GM12878 (cell line): ENCODE measurements around the gene CINP. TPM values are rescaled to one million over a fixed set of nuclear protein-coding genes. Genes with fewer than 3 reads are reported as not detected.

Source experiments
- ATAC-seq: fragments of 200-7000 bp; cut with Tn5 transposase; 3 replicates; pipeline ENCODE4 v1.9.1; 2020; ENCODE audit warnings: mild to moderate bottlenecking, moderate library complexity
- BruUV-seq: library from RNA; stranded (reverse); fragments of 400-500 nt; replicated peaks from 2 replicates; lab custom pipeline; 2021; lab: Mats Ljungman, UMichigan
- CTCF ChIA-PET: fragments of 300-600 bp; sonication (Branson Sonifier 250); formaldehyde crosslinking; extraction: SDS; loops from one replicate; lab custom pipeline; 2021; ENCODE audit warnings: inconsistent platforms; lab: Yijun Ruan, JAX
- POLR2A ChIA-PET: fragments of 350-600 bp; formaldehyde crosslinking; extraction: SDS; loops from one replicate; lab custom pipeline; 2021; ENCODE audit warnings: inconsistent platforms; lab: Charles Lee
- RAD21 ChIA-PET: fragments of 300-600 bp; sonication (Branson Sonifier 250); formaldehyde crosslinking; loops from one replicate; lab custom pipeline; 2023; ENCODE audit warnings: antibody characterized with exemption; ENCODE audit not compliant: unreplicated experiment; lab: Charles Lee
- SMC1A ChIA-PET: fragments of 300-600 bp; sonication (Branson Sonifier 250); formaldehyde crosslinking; loops from one replicate; lab custom pipeline; 2023; ENCODE audit not compliant: unreplicated experiment, uncharacterized antibody; lab: Charles Lee
- DNase-seq: peaks from one replicate; pipeline ENCODE4 v3.0.0-alpha.2; 2011; ENCODE audit warnings: low read depth, low spot score
- FAIRE-seq: peaks from 3 replicates; lab custom pipeline; 2011; peaks lifted over from hg19 to GRCh38; lab: Jason Lieb, UNC
- H2AFZ ChIP-seq: 2 replicates; pipeline ENCODE4 v1.6.0; 2011; ENCODE audit warnings: low read depth, low read length, control low read depth; ENCODE audit not compliant: control insufficient read depth
- H3K27ac ChIP-seq: 2 replicates; pipeline ENCODE4 v1.5.1; 2011; ENCODE audit warnings: control low read depth; ENCODE audit not compliant: control insufficient read depth, insufficient read depth
- H3K27me3 ChIP-seq, 2 experiments: replicated peaks in 1 of 2; 2 replicates each; pipeline versions ENCODE4 v1.6.0 to v1.6.1; 2011; ENCODE audit warnings: low read length in 1 of 2; ENCODE audit not compliant: control insufficient read depth in 2 of 2, insufficient read depth in 2 of 2
- H3K36me3 ChIP-seq, 2 experiments: 2 replicates each; pipeline ENCODE4 v1.5.1; 2011; ENCODE audit warnings: low read length in 1 of 2; ENCODE audit not compliant: control insufficient read depth in 2 of 2, insufficient read depth in 2 of 2
- H3K4me1 ChIP-seq: 2 replicates; pipeline ENCODE4 v1.6.1; 2011; ENCODE audit warnings: mild to moderate bottlenecking, low read length, moderate library complexity, mixed read lengths; ENCODE audit not compliant: control insufficient read depth, insufficient read depth
- H3K4me2 ChIP-seq: 2 replicates; pipeline ENCODE4 v1.6.0; 2011; ENCODE audit warnings: control low read depth; ENCODE audit not compliant: control insufficient read depth, insufficient read depth
- H3K4me3 ChIP-seq: fragments of 200-600 bp; sonication (generic); 2 replicates; pipeline ENCODE4 v1.5.1; 2016
- H3K79me2 ChIP-seq: 2 replicates; pipeline ENCODE4 v1.6.0; 2011; ENCODE audit warnings: low read length; ENCODE audit not compliant: control insufficient read depth, insufficient read depth
- H3K9ac ChIP-seq: 2 replicates; pipeline ENCODE4 v1.8.0; 2011; ENCODE audit warnings: low read length, control low read depth, mixed read lengths; ENCODE audit not compliant: control insufficient read depth, insufficient read depth
- H3K9me3 ChIP-seq: replicated peaks from 3 replicates; pipeline ENCODE4 v1.5.1; 2011; ENCODE audit warnings: mild to moderate bottlenecking, low read length; ENCODE audit not compliant: control insufficient read depth, insufficient read depth
- H4K20me1 ChIP-seq: 2 replicates; pipeline ENCODE4 v1.6.0; 2011; ENCODE audit not compliant: control insufficient read depth, insufficient read depth
- BMI1 ChIP-seq: fragments of 450-650 bp; IDR thresholded peaks from 2 replicates; pipeline ENCODE4 v1.6.1; 2016; ENCODE audit warnings: mild to moderate bottlenecking, moderate library complexity, borderline replicate concordance
- HDAC2 ChIP-seq: fragments of 200-600 bp; sonication (generic); IDR thresholded peaks from 2 replicates; pipeline ENCODE4 v1.6.1; 2017
- IKZF2 ChIP-seq, 2 experiments: fragments of 450-650 bp; IDR thresholded peaks; 2 replicates each; pipeline ENCODE4 v1.6.1; 2017; ENCODE audit warnings: mild to moderate bottlenecking in 2 of 2, moderate library complexity in 2 of 2
- IRF4 ChIP-seq: IDR thresholded peaks from 2 replicates; pipeline ENCODE4 v1.6.1; 2011; ENCODE audit warnings: low read depth, low read length
- NFXL1 ChIP-seq: fragments of 450-650 bp; IDR thresholded peaks from 2 replicates; pipeline ENCODE4 v1.6.1; 2017; ENCODE audit warnings: antibody characterized with exemption, mild to moderate bottlenecking, borderline replicate concordance
- NR2F1 ChIP-seq: fragments of 450-650 bp; conservative IDR thresholded peaks from 2 replicates; pipeline ENCODE4 v1.6.1; 2017; ENCODE audit warnings: mild to moderate bottlenecking
- PAX5 ChIP-seq: IDR thresholded peaks from 2 replicates; pipeline ENCODE4 v1.6.1; 2011; ENCODE audit warnings: low read depth, low read length, borderline replicate concordance
- RELB ChIP-seq: fragments of 450-650 bp; IDR thresholded peaks from 2 replicates; pipeline ENCODE4 v1.6.1; 2017; ENCODE audit warnings: low read depth, mild to moderate bottlenecking, moderate library complexity
- SRF ChIP-seq, 2 experiments: IDR thresholded peaks; 2 replicates each; pipeline ENCODE4 v1.6.1; 2011; ENCODE audit warnings: low read depth in 2 of 2, low read length in 2 of 2, mild to moderate bottlenecking in 1 of 2, moderate library complexity in 1 of 2
- STAT1 ChIP-seq: fragments of 450-650 bp; conservative IDR thresholded peaks from 2 replicates; pipeline ENCODE4 v1.6.1; 2014; ENCODE audit warnings: antibody characterized with exemption, mild to moderate bottlenecking
- STAT3 ChIP-seq: IDR thresholded peaks from 2 replicates; pipeline ENCODE4 v1.6.1; 2011; ENCODE audit warnings: low read depth, low read length, improper control_type of control experiment
- ZSCAN29 ChIP-seq: fragments of 450-650 bp; IDR thresholded peaks from 2 replicates; pipeline ENCODE4 v1.6.1; 2017; ENCODE audit warnings: mild to moderate bottlenecking, moderate library complexity
- WGBS: methylation state at CpG from one replicate; pipeline ENCODE4 v1.1.6; 2016; ENCODE audit warnings: low lambda C conversion rate; ENCODE audit not compliant: insufficient replicate concordance, insufficient coverage; ENCODE audit errors: missing lambda C conversion rate; 5-methylcytosine and 5-hydroxymethylcytosine counted together
- in situ Hi-C: fragments of 300-500 bp; cut with MboI; formaldehyde crosslinking; loops from 9 replicates; pipeline ENCODE4 v1.14.3; 2018; ENCODE audit warnings: mixed read lengths
- intact Hi-C: fragments of 100-400 bp; cut with micrococcal nuclease; formaldehyde crosslinking; loops from one replicate; pipeline ENCODE4 v1.14.2; 2022; ENCODE audit not compliant: unreplicated experiment
- polyA plus RNA-seq, 11 experiments: library from polyadenylated mRNA; depleted of rRNA in 4 of 11; unstranded in 6 of 11; stranded (reverse) in 5 of 11; fragments of >200 nt; fragmentation: Nextera tagmentation in 4 of 11; fragmentation: Illumina TruSeq in 1 of 11; extraction: Ambion mirVana in 4 of 11; extraction: Trizol in 1 of 11; gene quantifications; 1 replicate in 1 of 11; 2 replicates in 10 of 11; pipeline versions ENCODE4 v1.2.1 to v1.2.3, GENCODE V29; 2011 to 2016; ENCODE audit warnings: inconsistent platforms in 2 of 11, missing spikeins in 2 of 11, low read depth in 1 of 11
- total RNA-seq, 4 experiments: library from RNA; depleted of rRNA in 3 of 4; stranded (reverse); fragments of >200 nt in 3 of 4; fragmentation: Illumina TruSeq in 1 of 4; extraction: Trizol in 1 of 4; gene quantifications; 2 replicates each; pipeline versions ENCODE4 v1.2.1 to v1.2.3, GENCODE V29; 2013 to 2021

CINP gene
- total and polyA plus RNA-seq, 10 of the 15 experiments (the other 5 are each of a cell fraction or from before 2014, with no cell fraction given) = 45.4 to 73.3 (median 52.9) TPM

- BruUV-seq = no TSS peak
- SMC1A ChIA-PET = no interaction called here
- RAD21 ChIA-PET = no interaction called here
- Histone ChIP-seq H3K36me3 (peaks cover 0 to 3% of the 10 kb centered on the region in 2 experiments; a peak in 1 of 4 replicates), H3K9me3 (no peaks in the 10 kb centered on the region), H3K27me3 (no peaks in the 10 kb centered on the region), H4K20me1 (no peaks in the 10 kb centered on the region), H3K79me2 (peaks cover 1% of the 10 kb centered on the region; the same call in 1 of the 2 replicates), H3K27ac (no peak overlapping the region), H3K4me3 (no peak overlapping the region), H3K4me1 (peaks cover 2% of the 10 kb centered on the region; the same call in 1 of the 2 replicates), H3K9ac (no peak overlapping the region), H3K4me2 (no peak overlapping the region), H2AFZ (no peak overlapping the region)
- DNase-seq = no peak
- intact Hi-C loops = no loop called here
- no peak for ATAC-seq
- CTCF ChIA-PET = no interaction called here
- FAIRE-seq = no peak
- TF ChIP-seq BMI1 = no peak
- no peak for TF ChIP-seq NFXL1
- TF ChIP-seq STAT3 = no peak
- no peak for TF ChIP-seq STAT1
- no peak for TF ChIP-seq NR2F1
- TF ChIP-seq ZSCAN29 = no peak
- no peak for TF ChIP-seq PAX5
- no peak for TF ChIP-seq SRF (IDR thresholded peaks at IDR 0.05; ENCODE audit: low read depth in 2 of 2, low read length in 2 of 2)
- TF ChIP-seq HDAC2 = no peak
- TF ChIP-seq RELB = no peak
- no peak for TF ChIP-seq IKZF2 (IDR thresholded peaks at IDR 0.05)
- TF ChIP-seq IRF4 = no peak
- 88% methylated on average over 9 of the region's 9 CpGs for WGBS
- POLR2A ChIA-PET = interaction anchor here (0.5 to 0.7 kb wide), 2 partner anchors 83 to 281 kb away, joined by 4 to 5 read pairs; no protein-coding TSS in a partner anchor
- in situ Hi-C loops = no loop called here
Observed at GRCh38 chr14:102325791-102326345, 36.8 kb downstream of the CINP start.
